COLO668 (cell line): Measurements from ENCODE around the gene LAYN.

ENCODE experiments used
- DNase-seq: peaks from one replicate; lab custom pipeline; 2025; ENCODE audit not compliant: unreplicated experiment; lab: John Stamatoyannopoulos, UW

Gene LAYN

DNA sequence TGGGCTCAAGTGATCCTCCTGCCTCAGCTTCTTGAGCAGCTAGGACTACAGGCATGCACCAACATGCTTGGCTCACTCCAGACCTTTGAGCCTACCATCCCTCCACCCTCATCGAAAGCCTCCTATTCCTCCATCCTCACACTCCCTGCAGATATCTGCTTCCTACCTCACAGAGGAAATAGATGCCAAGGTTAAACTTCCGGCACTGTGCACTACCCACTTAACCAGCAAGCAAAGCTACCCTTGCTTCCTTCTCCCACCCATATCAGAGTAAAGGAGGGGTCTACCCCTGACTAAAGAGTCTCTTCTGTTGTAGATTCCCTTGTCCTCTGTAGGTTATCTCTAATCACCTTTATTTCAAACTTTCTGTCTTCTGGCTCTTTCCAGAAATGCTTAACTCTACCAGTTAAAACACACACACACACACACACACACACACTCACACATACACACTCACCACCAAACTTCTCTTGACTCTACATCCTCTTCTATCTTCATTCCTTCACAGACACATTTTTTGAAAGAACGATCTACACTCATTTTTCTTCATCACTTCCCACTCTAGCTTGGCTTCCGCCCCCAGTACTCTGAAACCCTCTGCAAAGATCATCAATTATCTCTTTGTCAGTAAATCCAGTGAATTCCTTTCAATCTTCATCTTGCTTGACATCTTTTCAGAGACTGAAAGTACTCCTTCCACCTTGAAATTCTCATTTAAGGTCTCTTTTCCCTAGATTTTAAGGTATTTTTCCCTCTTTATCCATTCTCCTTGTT lies 50.9 kb downstream of the LAYN start:
- no peak for DNase-seq

DNA sequence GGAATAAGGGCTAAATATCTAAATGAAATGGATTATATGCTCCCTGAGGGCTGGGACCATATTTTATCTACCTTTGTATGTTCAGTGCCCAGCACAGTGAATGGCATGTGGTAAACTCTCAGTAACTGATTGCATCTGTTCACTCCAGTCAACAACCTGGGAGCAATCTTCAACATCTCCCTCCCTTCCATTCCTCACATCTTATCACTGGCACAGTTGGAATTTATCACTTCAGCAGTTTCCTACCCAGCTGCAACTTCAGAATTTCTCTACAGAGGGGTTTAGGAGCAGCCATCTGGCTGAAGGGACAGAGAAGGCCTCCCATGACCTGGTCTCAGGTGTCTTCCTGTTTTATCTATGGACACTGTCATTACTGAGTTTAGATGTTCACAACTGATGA lies 52.0 kb downstream of the LAYN start:
- no peak for DNase-seq

DNA sequence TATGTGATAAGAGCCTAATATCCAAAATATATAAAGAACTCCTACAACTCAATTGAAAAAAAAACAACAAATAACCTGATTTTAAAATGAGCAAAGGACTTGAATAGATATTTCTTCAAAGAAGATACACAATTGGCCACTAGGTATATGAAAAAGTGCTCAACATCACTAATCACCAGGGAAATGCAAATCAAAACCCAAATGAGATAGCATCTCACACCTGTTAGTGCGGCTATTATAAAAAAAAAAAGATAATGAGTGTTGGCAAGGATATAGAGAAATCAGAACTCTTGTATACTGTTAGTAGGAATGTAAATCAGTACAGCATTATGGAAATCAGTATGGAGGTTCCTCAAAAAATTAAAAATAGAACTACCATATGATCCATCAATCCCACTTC lies 55.8 kb downstream of the LAYN start:
- DNase-seq, result no peak

DNA sequence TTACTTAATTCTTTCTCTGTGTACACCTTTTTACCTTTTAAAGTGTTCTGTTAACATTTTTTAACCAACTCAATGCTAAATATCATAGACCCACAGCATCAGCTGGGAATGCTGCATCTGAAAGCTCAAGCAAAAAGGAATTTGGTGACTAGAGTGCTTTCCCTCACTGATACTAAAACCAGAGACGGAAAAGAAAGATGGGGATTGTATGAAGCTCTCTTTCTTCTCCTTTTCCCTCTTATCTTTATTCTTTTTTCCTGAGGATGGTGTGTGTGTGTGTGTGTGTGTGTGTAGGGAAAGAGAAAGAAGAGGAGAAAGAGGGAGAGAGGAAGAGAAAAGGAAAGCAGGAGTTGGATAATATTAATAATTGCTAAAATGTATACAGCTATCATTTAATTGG lies 57.6 kb downstream of the LAYN start:
- DNase-seq, result no peak

- DNase-seq, result no peak
These were observed 58.0 kb downstream of the LAYN start for GRCh38 chr11:111598559-111598958.

- DNase-seq, result no peak
These were observed 61.1 kb downstream of the LAYN start for GRCh38 chr11:111601636-111601978.

DNA sequence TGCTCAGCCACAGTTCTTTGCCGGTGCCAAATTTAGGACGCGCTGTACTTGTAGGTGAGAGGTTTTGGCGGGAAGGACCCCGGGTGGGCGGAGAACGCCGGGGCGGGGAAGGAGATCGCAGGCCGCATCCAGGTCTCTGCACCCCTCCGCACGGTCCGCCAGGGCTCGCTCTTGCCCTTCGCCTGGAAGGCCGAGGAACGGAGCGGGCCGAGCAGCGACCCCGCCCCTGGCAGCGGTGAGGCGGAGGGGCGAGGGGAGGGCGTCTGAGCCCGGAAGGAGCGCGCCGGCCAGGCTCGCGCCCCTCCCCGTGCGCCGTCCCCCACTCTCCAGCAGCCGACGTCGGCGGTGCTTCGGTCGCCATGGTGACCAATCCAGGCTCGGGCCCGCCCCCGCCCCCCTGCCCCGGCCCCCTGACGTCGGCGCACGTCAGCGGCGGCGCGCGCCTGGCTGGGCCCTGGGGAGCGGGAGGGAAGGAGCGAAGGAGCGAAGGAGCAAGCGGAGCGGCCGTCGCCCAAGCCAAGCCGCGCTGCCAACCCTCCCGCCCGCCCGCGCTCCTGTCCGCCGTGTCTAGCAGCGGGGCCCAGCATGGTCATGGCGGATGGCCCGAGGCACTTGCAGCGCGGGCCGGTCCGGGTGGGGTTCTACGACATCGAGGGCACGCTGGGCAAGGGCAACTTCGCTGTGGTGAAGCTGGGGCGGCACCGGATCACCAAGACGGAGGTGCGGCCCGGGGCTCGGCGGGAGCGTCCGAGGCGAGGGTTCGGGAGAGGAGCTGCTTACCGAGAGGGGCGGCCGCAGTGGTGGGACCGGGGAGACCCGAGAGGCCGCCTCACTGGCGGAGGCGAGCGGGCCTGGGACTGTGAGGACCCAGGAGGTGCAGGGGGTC lies 61.7 kb downstream of the LAYN start, which contains the start of gene SIK2:
Gene SIK2, plus strand, starts transcription at position 471 of the 886 bp plus-strand sequence. Its CDS starts 115 bp downstream, at position 586.
- DNase-seq, result peak; percentile 96

- peak; percentile 68 for DNase-seq
These were observed 62.5 kb downstream of the LAYN start for GRCh38 chr11:111602865-111603610.

GRCh38 chr11:111603611-111604130 lies 63.2 kb downstream of the LAYN start:
- no peak for DNase-seq

GRCh38 chr11:111604392-111605009 lies 64.0 kb downstream of the LAYN start:
- DNase-seq, result no peak

GRCh38 chr11:111605681-111606080 lies 65.2 kb downstream of the LAYN start:
- DNase-seq, result no peak

- DNase-seq, result no peak
These were observed 66.5 kb downstream of the LAYN start for GRCh38 chr11:111606986-111607385.

DNA sequence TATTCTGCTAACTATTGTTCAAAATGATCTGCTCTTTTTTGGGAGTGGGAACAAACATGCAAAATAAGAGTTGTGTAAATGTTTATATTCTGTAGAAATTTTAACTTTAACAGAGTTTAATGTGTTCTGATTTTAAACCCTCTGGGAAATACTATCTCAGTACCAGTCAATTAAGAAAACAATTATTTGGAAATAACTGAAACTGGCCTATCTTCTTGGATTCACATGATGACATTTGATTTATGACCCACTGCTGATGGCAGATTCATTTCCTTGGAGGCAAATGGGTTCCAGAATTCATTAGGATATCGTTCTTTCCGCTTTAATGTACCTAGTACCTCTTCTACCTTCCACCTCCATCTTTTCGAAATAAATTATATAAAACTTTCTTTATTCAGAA lies 67.2 kb downstream of the LAYN start:
- DNase-seq, result no peak
